Retina (tissue), 1 donor: ENCODE results near the gene ID4.
A peak's percentile ranks its signal among the peaks of the same experiment; 100 is the strongest.
"Not testable (repeated sequence)": the region's sequence is repeated elsewhere in the genome, so short reads cannot be mapped to it uniquely, and the experiment has no call there.

Experiments
- DNase-seq: peaks from one replicate; pipeline ENCODE4 v3.0.0-alpha.2; 2016

The ID4 gene

GRCh38 chr6:19834858-19835257, 2.3 kb upstream of the ID4 start:
- DNase-seq = no peak

GRCh38 chr6:19835605-19836004, 1.6 kb upstream of the ID4 start:
- no peak for DNase-seq

- DNase-seq = peak; percentile 85
Observed at GRCh38 chr6:19837511-19838441, 606 bp downstream of the ID4 start.

- peak; percentile 84 for DNase-seq
Observed at GRCh38 chr6:19838442-19839236, 1.5 kb downstream of the ID4 start.

GRCh38 chr6:19839237-19839546, 2.0 kb downstream of the ID4 start:
- no peak for DNase-seq

GRCh38 chr6:19839788-19840187, 2.6 kb downstream of the ID4 start:
- DNase-seq = no peak

- no peak for DNase-seq
Observed at GRCh38 chr6:19841181-19841580, 4.0 kb downstream of the ID4 start.

- DNase-seq = no peak
Observed at GRCh38 chr6:19842030-19842615, 5.0 kb downstream of the ID4 start.

GRCh38 chr6:19844689-19845088, 7.5 kb downstream of the ID4 start:
- DNase-seq = no peak

- no peak for DNase-seq
Observed at GRCh38 chr6:19845266-19846041, 8.3 kb downstream of the ID4 start.

GRCh38 chr6:19848465-19849029, 11.4 kb downstream of the ID4 start:
- no peak for DNase-seq

- DNase-seq = no peak
Observed at GRCh38 chr6:19849196-19849595, 12.0 kb downstream of the ID4 start.

- no peak for DNase-seq
Observed at GRCh38 chr6:19849755-19850154, 12.6 kb downstream of the ID4 start.

- peak; percentile 77 for DNase-seq
Observed at GRCh38 chr6:19851241-19852089, 14.3 kb downstream of the ID4 start.

- DNase-seq = no peak
Observed at GRCh38 chr6:19852090-19852457, 14.9 kb downstream of the ID4 start.

GRCh38 chr6:19852927-19853326, 15.8 kb downstream of the ID4 start:
- no peak for DNase-seq

GRCh38 chr6:19854421-19855015, 17.3 kb downstream of the ID4 start:
- DNase-seq = not testable (repeated sequence)

- DNase-seq = no peak
Observed at GRCh38 chr6:19855536-19855935, 18.4 kb downstream of the ID4 start.

GRCh38 chr6:19857139-19857538, 20.0 kb downstream of the ID4 start:
- DNase-seq = no peak

- no peak for DNase-seq
Observed at GRCh38 chr6:19857703-19858102, 20.5 kb downstream of the ID4 start.

- DNase-seq = no peak
Observed at GRCh38 chr6:19860235-19860877, 23.2 kb downstream of the ID4 start.
